Cardiac septum (tissue), 1 donor: Measurements from ENCODE around the gene NFIA. TPM values are rescaled to one million over a fixed set of nuclear protein-coding genes. Genes with fewer than 3 reads are reported as not detected.

ENCODE experiments used
- DNase-seq: peaks from one replicate; pipeline ENCODE4 v3.0.0-alpha.2; 2020; ENCODE audit warnings: low spot score
- intact Hi-C: fragments of 100-400 bp; cut with DNase I; formaldehyde crosslinking; loops from one replicate; pipeline ENCODE4 v1.14.0; 2022
- total RNA-seq: library from RNA; stranded (reverse); fragmentation: NEBNext Ultra II Directional; extraction: Animal tissue kit (Norgen Biotek cat#: 25700); gene quantifications from one replicate; pipeline ENCODE4 v1.2.1, GENCODE V29; 2021
- donor health status: DM: no; HTN: no; CAD: no.

NFIA gene
- total RNA-seq, 1 donor from 2014 or later, result 78.6 TPM

GRCh38 chr1:61289232-61290098 is 207.1 kb downstream of the NFIA start:
- intact Hi-C loops, result no loop called here
- DNase-seq, result no peak

DNA sequence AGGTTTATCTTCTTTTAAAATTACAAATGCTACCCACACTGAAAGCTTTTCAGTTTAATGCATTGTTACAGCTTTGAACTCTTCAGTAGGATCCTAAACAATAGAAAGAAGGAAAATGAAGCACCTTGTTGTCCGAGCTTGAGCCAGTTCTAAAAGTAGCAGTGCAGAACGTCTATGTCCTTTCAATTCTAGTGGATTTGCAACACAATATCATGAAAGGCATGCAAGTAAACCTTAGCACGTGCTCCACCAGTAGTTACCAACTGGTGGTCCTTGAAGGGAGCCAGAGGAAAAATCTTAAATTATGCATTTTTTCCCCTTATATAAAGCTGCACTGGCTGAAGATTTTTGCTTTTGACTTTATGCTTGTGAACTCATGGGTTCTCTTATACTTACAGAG is 208.2 kb downstream of the NFIA start:
- intact Hi-C loops, result no loop called here
- DNase-seq, result no peak

DNA sequence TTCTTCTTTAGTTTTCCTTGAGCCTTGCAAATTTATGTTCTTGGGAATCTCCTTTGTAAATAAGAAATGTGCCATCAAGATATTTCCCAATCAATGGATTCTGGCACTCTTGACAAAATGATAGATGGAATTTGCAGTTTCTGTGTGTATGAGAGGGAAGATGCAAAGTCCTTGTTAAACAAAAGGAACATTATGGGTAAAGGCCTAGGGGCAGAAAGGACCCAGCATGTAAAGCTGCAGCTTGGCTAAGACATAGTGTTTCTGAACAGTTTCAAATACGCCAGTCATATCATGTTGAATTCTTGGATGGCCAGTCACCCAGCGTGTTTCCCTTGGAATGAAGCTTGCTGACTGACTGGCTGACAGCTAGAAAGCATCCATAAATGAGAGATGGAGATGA is 210.8 kb downstream of the NFIA start:
- intact Hi-C loops, result no loop called here
- no peak for DNase-seq

GRCh38 chr1:61293986-61294504 is 211.7 kb downstream of the NFIA start:
- intact Hi-C loops, result no loop called here
- no peak for DNase-seq

GRCh38 chr1:61294930-61295329 is 212.6 kb downstream of the NFIA start:
- no peak for DNase-seq
- intact Hi-C loops, result no loop called here

GRCh38 chr1:61295818-61296537 is 213.6 kb downstream of the NFIA start:
- intact Hi-C loops, result no loop called here

DNA sequence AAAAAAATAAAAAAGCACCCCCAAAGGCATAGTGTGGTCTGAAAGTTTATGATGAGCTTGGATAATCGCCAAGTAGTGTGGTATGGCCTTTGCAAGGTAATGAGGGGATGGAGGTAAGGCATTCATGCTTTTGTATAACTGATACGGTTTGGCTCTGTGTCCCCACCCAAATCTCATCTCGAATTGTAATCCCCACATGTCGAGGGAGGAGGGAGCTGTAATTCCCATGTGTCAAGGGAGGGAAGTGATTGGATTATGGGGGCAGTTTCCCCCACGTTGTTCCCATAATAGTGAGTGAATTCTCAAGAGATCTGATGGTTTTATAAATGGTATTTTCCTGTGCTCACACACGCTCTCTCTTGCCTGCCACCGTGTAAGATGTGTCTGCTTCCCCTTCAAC is 215.5 kb downstream of the NFIA start:
- intact Hi-C loops, result no loop called here

More at GRCh38 chr1:61295818-61296537, 213.6 kb downstream of the NFIA start:
- no peak for DNase-seq

GRCh38 chr1:61299463-61299862 is 217.1 kb downstream of the NFIA start:
- no peak for DNase-seq
- intact Hi-C loops, result no loop called here

More for the DNA sequence above, 215.5 kb downstream of the NFIA start:
- no peak for DNase-seq

- intact Hi-C loops, result no loop called here
- no peak for DNase-seq
Measured at GRCh38 chr1:61300899-61301298, 218.5 kb downstream of the NFIA start.

DNA sequence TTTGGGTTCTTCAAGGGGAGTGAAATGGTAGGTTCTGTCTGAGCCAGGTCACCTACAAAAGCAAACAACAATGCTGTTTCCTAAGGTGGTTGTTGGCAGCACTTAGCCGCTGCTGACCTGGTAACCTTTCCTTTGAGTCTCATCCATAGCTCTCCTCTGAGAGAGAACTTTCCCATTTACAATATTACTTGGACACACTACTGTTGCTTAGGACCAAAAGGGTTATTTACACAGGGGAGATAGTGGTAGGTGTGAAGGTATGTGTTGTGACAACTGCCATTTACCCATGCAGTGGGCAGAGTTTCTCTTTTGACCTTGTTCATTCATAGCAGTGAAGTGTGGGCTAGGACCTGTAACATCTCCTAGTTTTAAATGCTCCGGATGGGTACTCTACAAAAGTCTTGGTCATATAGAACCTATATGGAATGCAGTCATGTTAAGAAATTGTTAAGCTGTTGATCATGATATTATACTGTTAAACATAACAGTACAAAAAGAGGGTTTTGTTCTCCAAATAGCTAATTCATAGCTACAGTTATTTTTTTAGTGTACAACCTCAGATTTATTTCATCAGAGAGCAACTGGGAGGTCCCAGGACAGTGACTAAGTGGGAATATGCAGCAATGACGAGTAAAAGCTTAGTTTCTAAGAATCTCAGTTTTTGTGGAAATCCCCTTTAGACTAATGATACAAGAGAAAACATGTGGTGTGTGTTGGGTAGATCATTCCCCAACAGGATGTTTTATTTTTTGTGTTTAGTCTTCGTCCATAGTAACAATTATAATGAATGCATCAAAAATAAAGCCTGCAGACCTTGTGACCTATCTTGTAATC is 219.7 kb downstream of the NFIA start:
- intact Hi-C loops, result no loop called here
- DNase-seq, result no peak

- no peak for DNase-seq
- intact Hi-C loops, result no loop called here
Measured at GRCh38 chr1:61307422-61308142, 225.2 kb downstream of the NFIA start.

GRCh38 chr1:61310057-61310456 is 227.7 kb downstream of the NFIA start:
- intact Hi-C loops, result no loop called here
- no peak for DNase-seq

DNA sequence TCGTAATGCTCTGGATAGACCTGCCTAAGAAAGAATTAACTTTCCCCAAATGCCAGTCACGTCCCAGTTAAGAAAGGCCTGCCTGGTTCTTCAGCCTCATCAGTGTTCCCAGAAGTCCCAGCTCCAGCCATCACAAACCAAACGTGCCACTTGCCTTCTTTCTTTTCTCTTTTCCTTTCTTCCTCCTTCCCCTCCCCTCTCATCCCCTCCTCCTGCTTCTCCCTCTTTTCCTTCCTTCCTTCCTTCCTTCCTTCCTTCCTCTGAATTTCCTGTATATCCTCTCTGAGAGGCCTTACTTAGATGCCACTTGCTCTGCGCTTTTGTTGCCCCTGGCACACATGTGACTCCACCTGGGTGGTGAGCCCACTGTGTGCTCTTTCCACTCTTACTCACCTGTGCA is 228.2 kb downstream of the NFIA start:
- intact Hi-C loops, result no loop called here

DNA sequence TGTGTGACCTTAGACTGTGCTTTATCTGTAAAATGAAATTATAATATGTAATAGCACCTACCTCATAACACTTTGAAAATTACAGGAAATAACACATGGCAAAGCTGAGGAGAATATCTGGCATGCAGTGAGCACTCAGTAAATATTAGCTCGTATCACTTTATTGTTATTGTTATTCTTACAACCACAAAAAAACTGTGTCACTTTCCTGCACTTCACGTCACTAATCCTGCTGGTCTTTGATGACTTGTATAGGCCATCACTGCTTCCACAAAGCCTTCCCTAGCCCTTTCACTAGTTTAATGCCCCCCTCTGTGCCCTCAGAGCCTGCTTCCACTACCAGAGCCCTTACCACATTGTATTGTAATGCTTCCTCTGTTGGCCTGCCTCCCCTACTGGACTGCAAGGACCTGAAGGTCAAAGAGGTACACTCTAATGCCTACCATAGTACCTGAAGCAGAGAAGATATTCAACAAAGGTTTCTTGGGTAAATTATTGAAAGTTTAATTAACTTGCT is 231.6 kb downstream of the NFIA start:
- intact Hi-C loops, result no loop called here
- DNase-seq, result no peak

More for the DNA sequence above, 228.2 kb downstream of the NFIA start:
- no peak for DNase-seq

GRCh38 chr1:61315011-61315410 is 232.7 kb downstream of the NFIA start:
- intact Hi-C loops, result no loop called here
- DNase-seq, result no peak

GRCh38 chr1:61316493-61316892 is 234.1 kb downstream of the NFIA start:
- intact Hi-C loops, result no loop called here
- no peak for DNase-seq

DNA sequence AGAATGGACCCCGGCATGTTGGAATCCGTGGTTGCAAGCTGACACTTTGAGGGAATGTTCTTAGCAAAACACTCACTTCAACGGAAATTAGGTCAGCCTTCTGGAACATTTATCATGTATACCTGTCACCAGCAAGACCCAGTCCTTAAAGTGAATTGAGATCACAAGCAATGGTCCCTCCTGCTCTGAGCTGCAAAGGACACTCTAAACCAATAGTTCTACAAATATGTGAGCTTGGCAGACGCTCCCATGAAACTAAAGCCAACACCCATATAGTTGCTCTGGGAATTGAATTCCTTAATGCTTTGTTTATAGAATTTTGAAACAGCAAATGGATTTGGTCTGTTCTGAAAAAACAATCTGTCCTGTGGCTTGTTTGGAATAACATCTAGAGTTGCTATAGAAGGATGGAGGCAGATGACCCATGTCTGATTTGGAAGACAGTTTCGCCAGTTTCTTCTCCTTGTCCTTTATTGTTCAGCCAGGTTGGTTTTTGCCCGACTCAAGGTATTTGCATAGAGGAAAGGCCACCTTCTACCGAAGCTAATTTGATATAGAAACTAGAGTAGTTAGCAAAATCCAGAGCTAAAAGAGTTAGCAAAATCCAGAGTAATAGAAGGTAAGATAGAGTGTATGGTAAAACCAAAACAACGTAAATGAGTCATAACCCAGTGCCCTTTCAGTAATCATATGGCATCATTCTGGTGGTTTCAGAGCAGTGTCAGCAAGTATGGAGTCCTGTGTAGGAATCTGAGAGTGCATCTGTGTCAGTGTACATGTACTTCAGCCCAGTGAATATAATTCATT is 236.2 kb downstream of the NFIA start:
- intact Hi-C loops, result no loop called here
- DNase-seq, result no peak

DNA sequence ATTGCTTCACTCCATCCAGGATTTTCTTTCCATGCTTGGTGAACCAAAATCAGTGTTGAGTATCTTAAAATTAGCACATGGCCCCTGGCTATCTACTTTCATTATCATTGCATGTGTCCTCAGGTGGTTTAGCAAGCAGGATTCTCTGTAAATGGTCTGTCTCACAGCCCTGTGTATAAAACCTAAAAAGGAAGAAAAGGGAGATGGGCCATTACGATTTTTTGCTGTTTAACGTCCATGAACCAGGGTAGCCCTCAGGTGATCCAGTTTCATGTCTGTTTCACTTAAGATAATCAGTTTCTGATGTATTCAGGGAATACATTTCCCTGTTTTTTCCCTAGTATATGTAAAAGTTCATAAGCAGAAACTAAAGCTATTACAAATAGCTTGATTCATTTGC is 238.2 kb downstream of the NFIA start:
- DNase-seq, result no peak
- intact Hi-C loops, result no loop called here
